Nephron (organoid): ENCODE results near the gene CLIC3.

Experiments used
- H3K27ac Mint-ChIP-seq, 3 experiments: 2 replicates each; pipeline ENCODE4 v1.8.0; 2020; ENCODE audit warnings: mixed read lengths in 3 of 3, mild to moderate bottlenecking in 2 of 3, moderate library complexity in 1 of 3
- H3K27me3 Mint-ChIP-seq: 2 replicates; pipeline ENCODE4 v1.8.0; 2021; ENCODE audit warnings: low read depth, mild to moderate bottlenecking, moderate library complexity, mixed read lengths
- H3K36me3 Mint-ChIP-seq: 2 replicates; pipeline ENCODE4 v1.8.0; 2020; ENCODE audit warnings: low read depth, mixed read lengths
- H3K4me1 Mint-ChIP-seq: 2 replicates; pipeline ENCODE4 v1.8.0; 2020; ENCODE audit warnings: mixed read lengths
- H3K4me3 Mint-ChIP-seq, 3 experiments: 2 replicates each; pipeline ENCODE4 v1.8.0; 2020; ENCODE audit warnings: mild to moderate bottlenecking in 3 of 3, mixed read lengths in 3 of 3, moderate library complexity in 2 of 3
- H3K9me3 Mint-ChIP-seq: 2 replicates; pipeline ENCODE4 v1.8.0; 2020; ENCODE audit warnings: mixed read lengths
- TF ChIP-seq, protein P1 (sequence below), 3 experiments: fragments of 200-600 bp; sonication (generic); IDR thresholded peaks; one replicate each; pipeline ENCODE4 v1.5.0; 2021; ENCODE audit warnings: antibody characterized with exemption in 3 of 3; ENCODE audit not compliant: unreplicated experiment in 3 of 3

Gene CLIC3

GRCh38 chr9:136945333-136946227 is 50.8 kb downstream of the CLIC3 start:
- peak overlapping the region in 1 of 3 experiments; percentile 26 for H3K4me3 Mint-ChIP-seq
- peaks cover 4% of the 10 kb centered on the region for H3K27me3 Mint-ChIP-seq
- TF ChIP-seq, protein P1, sequence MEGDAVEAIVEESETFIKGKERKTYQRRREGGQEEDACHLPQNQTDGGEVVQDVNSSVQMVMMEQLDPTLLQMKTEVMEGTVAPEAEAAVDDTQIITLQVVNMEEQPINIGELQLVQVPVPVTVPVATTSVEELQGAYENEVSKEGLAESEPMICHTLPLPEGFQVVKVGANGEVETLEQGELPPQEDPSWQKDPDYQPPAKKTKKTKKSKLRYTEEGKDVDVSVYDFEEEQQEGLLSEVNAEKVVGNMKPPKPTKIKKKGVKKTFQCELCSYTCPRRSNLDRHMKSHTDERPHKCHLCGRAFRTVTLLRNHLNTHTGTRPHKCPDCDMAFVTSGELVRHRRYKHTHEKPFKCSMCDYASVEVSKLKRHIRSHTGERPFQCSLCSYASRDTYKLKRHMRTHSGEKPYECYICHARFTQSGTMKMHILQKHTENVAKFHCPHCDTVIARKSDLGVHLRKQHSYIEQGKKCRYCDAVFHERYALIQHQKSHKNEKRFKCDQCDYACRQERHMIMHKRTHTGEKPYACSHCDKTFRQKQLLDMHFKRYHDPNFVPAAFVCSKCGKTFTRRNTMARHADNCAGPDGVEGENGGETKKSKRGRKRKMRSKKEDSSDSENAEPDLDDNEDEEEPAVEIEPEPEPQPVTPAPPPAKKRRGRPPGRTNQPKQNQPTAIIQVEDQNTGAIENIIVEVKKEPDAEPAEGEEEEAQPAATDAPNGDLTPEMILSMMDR (IDR thresholded peaks at IDR 0.05; ENCODE audit: unreplicated experiment in 3 of 3), result no peak
- H3K9me3 Mint-ChIP-seq, result no peaks in the 10 kb centered on the region
- H3K36me3 Mint-ChIP-seq, result peaks cover 4% of the 10 kb centered on the region
- H3K4me1 Mint-ChIP-seq, result peaks cover 9% of the 10 kb centered on the region
- no peak overlapping the region for H3K27ac Mint-ChIP-seq
